AG20443 (cell line): ENCODE measurements around the gene METTL26.
A peak's percentile ranks its signal among the peaks of the same experiment; 100 is the strongest.

ENCODE experiments used
- DNase-seq: peaks from one replicate; pipeline ENCODE4 v3.0.0; 2012; ENCODE audit warnings: low spot score, mixed read lengths

Gene METTL26

DNA sequence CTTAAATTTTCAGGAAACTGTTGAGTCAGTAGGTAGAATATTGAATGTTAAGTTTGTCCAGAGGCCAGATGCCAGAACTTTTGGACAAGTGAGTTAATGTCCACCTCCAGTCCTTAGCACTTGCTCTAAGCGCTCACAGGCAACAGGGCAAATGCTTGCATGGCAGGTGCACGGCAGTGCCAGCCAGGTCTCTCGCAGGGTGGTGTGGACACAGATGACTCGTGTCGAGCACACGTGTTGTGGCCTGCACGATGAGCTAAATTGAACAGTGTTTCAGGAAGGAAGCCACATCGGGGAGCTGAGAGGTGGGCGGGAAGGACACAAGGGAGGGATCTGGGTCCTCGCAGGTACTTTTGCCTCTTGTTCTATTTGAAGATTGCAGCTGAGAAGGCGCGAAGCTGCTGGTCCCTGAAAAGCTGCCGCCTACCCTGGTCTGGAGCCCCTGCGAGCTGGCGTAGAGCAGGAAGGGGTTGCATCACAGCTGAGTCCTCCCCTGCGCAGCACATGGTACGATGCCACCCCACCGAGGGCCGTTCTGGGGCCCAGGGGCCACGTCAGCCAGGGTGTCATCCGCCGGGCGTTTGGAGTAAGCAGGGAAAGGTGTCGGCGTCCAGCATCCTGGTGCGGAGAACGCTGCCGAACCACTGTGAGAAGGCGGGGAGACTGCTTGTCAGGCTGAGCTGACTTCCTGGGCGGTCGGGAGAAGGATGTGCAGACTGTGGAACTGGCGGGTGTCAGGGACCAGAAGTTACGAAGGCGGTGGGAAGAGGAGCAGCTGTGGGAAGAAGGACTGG, 40.0 kb downstream of the METTL26 start:
- no peak for DNase-seq

DNA sequence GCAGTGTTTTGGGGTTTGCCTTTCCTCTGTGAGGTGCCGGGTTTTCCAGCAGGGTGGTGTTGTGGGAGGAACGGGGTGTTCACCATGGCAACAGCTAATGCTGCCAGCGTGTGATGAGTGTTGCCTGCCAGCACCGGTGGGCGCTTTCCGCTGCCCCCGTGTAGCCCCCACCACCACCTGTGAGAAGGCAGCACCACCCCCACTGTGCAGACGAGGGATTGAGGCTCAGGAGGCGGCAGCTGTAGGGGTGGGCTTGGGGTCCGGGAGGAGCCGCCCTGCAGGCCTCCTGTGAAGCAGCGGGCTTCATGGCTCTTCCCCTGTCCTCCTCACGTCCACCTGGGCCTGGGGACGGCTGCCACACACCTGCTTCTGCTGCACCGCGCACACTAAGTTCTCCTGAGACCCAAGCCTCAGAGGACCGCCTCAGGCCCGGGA, 41.0 kb downstream of the METTL26 start:
- DNase-seq: no peak

DNA sequence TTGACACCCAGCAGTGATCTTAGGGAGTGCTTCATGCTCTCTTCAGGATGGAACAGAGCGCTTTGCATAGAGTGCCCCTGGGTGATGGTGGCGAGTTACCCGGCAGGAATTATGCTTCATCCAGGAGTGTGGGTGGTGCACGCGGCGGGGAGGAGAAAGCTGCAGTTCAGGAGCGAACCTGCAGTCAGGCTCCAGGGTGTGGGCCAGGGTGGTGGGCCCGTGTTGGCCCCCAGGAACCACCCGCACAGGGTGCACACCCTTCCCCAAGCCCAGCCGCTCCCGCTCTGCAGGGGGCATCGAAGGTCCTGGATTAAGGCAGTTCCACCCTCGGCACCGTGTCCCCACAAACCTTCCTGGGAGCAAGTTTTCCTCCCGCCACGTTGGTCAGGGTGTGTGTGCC, 42.3 kb downstream of the METTL26 start:
- DNase-seq: no peak

DNA sequence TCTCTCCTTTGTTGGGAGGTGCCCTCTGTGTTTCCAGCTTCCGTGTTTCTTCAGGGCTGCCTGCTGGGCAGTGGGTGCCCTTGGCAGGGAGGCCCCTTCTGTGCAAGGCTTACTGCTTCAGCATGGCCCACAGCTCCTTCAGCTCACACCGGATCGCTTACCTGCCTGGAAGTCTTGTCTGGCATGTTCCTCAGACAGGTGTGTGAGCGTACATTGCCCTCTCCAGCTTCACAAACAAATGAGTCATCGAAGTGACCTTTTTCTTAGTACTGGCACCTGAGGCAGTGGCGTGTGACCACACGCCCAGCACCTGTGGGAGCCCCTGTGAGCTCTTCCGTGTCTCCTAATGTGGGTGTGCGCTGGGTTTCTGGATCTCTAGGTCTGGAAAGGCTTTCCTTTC, 42.7 kb downstream of the METTL26 start:
- no peak for DNase-seq

DNA sequence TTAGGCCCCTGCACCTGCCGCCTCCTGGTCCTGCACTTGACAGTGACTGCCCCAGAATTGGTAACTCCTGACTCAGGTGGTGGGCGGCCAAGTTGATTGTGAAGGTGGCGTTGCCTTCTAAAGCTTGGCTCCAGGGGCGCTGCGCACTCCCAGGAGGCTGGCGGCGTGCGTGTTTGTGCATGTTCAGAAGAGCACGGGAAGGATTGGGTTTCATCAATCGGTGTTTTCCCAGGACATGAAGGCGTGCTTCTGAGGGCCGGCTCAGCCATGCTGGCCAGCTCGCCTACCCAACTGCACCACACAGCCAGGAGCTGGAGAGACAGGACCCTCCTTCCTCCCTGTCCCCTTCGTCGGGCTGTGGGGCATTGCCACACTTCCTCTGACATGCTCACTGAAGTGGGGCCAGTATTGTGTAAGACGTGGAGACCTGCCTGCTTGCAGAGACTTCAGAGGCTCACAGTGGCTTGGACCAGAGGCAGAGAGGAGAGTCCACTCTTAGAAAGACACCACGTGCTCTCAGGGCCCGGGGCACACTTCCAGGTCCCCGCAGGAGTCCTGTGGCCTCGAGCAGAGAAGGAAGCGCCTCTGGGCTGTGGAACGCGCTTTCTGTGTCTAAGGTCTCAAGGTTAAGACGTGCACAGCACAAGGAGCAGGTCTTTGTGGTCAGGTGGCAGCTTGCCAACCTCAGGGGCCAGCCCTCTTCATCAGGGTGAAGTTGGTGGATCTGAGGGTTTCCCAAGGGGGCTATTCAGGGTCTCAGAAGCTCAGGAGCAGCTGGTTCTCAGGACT, 43.4 kb downstream of the METTL26 start:
- DNase-seq: no peak

DNA sequence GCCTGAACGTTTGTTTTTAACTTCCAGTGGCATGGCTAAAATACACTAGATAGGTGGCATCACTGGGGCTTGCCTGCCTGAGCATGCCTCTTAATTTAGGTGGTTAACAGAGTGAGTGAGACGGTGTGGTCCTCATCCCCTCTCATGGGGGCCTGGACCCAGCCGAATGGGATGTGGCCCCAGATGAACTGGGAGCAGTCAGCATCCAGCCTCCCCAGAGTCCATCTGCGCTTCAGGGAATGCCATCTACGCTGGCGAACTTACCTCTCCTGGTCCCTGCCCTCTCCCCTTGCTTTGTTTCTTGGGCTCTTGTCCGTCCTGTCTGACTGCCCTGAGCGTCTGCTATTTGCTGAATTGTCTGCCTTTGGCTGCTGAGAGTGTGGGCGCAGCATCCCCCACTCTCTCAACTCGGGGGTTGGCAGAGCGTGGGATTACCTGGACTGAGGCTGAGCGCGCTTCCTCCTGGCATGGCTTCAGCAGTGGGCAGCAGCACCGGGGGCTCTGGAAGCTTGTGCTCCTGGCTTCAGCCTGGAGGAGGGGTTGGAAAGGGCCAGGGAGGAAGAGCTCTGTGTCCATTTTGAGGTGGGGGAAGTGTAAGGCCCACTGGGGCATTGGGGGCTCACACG, 44.1 kb downstream of the METTL26 start:
- DNase-seq: no peak

DNA sequence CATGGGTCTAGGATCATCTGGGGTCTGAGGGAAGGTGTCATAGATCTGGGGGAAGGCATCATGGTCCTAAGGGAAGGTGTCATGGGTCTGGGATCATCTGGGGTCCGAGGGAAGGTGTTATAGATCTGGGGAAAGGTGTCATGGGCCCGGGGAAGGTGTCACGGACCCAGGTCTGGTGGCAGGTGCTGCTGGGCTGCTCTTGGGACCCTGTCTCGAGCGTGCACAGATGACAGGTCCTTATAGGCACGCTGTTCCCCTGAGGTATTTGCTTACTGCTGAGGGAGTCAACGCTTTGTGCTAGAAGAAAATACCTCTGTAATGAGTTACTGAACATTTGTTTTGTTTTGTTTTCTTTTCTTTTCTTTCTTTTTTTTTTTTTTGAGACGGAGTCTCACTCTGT, 44.9 kb downstream of the METTL26 start:
- DNase-seq: no peak

DNA sequence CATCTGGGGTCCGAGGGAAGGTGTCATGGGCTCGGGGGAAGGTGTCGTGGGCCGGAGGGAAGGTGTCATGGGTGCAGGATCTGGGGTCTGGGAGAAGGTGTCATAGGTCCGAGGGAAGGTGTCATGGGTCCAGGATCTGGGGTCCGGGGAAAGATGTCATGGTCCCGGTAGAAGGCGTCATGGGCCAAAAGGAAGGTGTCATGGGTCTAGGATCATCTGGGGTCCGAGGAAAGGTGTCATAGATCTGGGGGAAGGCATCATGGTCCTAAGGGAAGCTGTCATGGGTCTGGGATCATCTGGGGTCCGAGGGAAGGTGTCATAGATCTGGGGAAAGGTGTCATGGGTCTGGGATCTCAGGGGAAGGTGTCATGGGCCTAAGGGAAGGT, 45.3 kb downstream of the METTL26 start:
- no peak for DNase-seq

DNA sequence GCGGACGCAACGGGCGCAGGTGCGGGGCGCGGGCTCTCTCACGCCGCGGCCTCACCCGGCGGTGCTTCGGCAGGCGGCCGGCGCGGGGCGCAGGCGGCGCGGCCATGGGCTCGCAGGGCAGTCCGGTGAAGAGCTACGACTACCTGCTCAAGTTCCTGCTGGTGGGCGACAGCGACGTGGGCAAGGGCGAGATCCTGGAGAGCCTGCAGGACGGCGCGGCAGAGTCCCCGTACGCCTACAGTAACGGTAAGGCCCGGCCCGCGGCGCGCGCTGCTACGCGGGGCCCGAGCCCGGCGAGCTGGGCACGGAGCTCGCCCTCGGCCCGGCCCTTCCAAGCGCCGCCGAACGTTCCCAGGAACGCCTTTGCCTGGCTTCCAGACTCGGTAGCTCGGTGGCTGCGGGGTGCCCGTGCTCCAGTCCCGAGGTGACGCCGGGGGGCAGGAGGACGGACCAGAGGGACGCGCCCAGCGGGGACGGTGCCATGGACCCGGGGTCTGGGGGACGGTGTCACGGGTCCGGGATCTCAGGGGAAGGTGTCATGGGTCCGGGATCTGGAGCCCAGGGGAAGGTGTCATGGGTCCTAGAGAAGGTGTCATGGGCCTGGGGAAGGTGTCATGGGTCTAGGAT, 45.8 kb downstream of the METTL26 start:
- peak; percentile 76 for DNase-seq

DNA sequence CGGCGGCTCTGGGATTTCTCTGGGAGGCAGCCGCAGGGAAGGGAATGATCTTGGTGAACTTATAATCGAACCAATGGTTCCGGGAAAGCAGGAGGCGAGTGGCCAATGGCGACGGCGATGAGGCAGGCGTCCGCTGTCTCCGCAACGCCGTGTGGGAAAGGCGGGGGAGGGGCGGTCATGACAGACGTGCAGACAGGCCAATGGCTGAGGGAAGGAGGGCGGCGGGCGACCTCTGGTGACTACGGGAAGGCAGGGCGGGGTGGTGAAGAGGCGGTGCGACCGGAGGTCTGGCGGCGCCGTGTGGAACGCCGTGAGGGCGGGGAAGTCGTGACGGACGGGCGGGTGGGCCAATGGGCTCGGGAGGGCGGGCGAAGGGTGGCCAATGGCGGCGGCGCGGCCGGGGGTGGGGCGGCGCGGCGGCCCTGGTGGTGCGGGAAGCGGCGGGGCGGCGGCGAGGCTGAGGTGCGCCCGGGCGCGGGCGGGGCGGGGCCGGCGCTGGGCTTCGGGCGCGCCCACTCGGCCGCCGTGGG, 46.4 kb downstream of the METTL26 start, which contains the start of gene RAB40C:
Gene RAB40C (plus strand): TSS at position 409 of the 530 bp plus-strand sequence. CDS start 226 bp downstream, outside the sequence.
- peak; percentile 98 for DNase-seq

DNA sequence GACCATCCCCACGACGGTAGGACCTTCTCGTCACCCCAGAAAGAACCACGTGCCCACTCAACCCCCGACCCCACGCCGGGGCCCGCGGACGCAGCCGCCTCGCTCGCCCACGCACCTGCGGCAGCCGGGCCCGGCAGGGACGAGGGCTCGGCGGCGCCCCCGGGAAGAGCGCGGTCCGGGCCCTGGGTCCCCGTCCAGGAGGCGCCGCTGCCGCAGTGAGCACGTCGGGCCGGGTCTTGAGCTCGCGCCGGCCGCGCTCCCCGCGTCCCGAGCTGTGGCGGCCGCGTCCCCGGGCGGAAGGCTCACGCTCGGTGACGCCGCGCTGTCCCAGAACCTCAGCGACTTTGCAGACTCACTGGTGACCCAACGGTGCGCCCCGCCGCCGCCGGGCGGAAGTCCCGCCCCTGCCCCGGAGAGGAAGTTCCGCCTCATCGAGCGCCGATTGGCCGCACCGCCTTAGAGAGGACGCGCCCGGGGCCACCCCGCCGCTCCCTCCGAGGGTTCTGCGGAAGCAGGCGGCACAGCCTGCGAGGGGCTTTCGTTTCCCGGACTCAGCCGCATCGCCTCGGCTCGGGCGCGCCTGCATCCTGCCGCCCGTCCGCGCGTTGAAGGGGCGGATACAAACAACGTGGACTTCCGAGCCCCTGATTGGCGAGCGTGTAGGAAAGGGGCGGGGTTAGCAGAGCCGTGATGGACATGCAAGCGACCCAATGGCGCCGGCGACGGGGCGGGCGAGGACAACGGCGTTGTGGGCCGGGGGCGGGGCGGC, 47.0 kb downstream of the METTL26 start:
- peak; percentile 94 for DNase-seq

DNA sequence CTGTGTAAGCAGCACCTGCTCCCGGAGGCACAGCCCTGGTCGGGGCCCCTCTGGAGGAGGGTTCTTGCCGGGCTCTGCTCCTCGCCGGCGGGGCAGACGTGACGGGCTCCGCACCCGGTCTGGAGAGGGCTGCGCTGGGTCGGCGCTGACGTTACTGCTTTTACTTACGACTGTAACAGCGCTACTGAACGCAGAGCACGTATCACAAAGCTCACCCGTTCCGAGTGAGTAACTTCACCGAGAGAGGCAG, 47.5 kb downstream of the METTL26 start:
- peak; percentile 47 for DNase-seq

DNA sequence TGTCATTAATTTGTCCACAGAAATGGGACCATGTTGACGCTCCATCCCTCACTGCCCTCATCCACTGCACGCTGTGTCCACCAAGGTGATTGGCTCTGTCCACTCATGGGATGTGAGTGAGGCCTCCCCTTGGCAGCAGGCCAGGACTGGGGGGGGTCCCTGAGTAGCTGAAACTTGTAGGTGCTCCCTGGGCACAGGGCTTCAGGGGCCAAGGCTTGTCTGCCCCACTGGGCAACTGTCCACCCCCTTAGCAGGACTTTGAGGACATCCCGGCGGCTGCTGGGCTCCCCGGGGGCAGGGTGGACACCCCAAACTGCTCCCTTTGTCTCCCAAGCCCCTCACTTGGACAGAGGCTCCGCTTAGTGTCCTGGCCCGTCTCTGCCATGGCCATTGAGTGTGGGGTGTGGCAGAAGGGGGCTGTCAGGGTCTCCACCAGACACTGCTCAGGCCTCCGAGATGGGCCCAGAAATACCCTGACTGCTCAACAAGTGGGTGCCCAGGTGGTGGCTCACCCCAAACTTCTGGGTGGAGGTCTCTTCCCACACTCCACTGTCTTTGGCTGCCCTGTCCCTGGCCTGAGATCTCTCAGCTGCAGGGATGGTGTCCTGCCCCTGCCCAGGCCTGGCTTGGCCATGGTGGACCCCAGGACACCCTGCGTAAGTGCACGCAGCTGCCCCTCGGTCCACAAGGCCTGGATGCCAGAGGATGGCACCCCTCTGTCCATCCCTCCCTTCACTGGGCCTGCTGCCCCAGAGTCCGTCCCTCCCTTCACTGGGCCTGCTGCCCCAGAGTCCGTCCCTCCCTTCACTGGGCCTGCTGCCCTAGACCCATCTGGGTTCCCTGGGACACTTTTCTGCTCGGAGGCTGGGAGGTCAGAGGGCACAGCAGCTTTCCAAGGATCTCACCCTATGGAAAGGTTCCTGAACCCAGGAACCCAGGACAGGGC, 49.2 kb downstream of the METTL26 start:
- no peak for DNase-seq

DNA sequence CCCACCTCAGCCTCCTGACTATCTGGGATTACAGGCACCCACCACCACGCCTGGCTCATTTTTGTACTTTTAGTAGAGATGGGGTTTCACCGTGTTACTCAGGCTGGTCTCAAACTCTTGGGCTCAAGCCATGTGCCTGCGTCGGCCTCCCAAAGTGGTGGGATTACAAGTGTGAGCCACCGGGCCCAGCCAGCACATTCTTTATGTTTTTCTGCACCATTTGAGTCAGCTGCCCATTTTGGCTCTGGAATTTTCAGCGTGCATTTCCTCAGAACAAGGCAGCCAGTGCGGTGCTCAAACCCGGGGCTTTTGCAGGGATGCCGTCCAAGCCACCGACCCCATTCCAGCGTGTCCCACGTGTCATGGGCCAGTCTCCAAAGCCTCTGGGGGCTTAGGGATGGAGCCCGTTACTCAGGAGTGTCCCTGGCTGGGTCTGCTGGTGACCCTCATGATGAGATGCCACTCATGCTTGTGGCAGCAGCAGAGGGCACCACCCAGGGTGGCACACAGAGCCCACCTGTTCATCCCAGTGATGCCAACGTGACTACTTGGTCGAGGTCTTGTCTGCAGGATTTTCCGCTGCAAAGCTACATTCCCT, 50.0 kb downstream of the METTL26 start:
- no peak for DNase-seq

DNA sequence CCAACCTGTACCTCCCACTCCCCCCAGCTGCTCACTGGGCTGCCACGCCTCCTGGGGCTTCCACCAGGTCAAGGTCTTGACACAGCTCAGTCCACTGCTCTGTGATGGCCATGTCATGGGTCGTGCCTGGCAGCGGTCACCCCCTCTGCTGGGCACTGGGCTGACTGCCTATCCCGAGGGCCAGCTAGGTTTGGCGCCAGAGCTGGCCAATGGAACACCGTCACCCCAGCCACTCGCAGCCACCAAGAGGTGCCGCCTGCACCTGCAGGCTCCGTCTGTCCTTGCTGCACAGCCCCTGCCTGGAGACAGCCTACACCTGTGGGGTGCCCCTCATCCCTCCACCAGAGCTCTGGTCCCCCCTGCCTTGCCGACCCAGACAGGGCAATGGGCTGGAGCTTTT, 50.8 kb downstream of the METTL26 start:
- no peak for DNase-seq
